Suprapubic skin (tissue), 4 donors: ENCODE measurements around the gene TXNIP. TPM values are rescaled to one million over a fixed set of nuclear protein-coding genes. Genes with fewer than 3 reads are reported as not detected.

Experiments
- DNase-seq, 2 donors: peaks; one replicate each; pipeline ENCODE4 v3.0.0-alpha.2; 2019; ENCODE audit warnings: low spot score in 2 of 2
- H3K27ac ChIP-seq: fragments of 200-600 bp; sonication (generic); one replicate; pipeline ENCODE4 v1.5.1; 2019
- H3K27me3 ChIP-seq: fragments of 200-600 bp; sonication (generic); one replicate; pipeline ENCODE4 v1.5.1; 2019
- H3K36me3 ChIP-seq: fragments of 200-600 bp; sonication (generic); one replicate; pipeline ENCODE4 v1.5.1; 2019
- H3K4me1 ChIP-seq: fragments of 200-600 bp; sonication (generic); one replicate; pipeline ENCODE4 v1.5.1; 2019
- H3K4me3 ChIP-seq: fragments of 200-600 bp; sonication (generic); one replicate; pipeline ENCODE4 v1.5.1; 2019; ENCODE audit warnings: mild to moderate bottlenecking
- H3K9me3 ChIP-seq: fragments of 200-600 bp; sonication (generic); one replicate; pipeline ENCODE4 v1.5.1; 2019
- EP300 ChIP-seq: sonication (generic); formaldehyde crosslinking; IDR thresholded peaks from one replicate; pipeline ENCODE4 v1.6.1; 2017; ENCODE audit warnings: antibody characterized with exemption
- POLR2A ChIP-seq, 2 donors: fragments of 450-650 bp; IDR thresholded peaks; one replicate each; pipeline ENCODE4 v1.6.1; 2017; ENCODE audit warnings: antibody characterized with exemption in 2 of 2, mild to moderate bottlenecking in 2 of 2, moderate library complexity in 2 of 2
- POLR2AphosphoS5 ChIP-seq, 3 donors: sonication (generic); formaldehyde crosslinking; IDR thresholded peaks; one replicate each; pipeline ENCODE4 v1.6.1; 2017; ENCODE audit warnings: antibody characterized with exemption in 3 of 3
- WGBS: methylation state at CpG from one replicate; pipeline ENCODE4 v1.1.5; 2018; 5-methylcytosine and 5-hydroxymethylcytosine counted together
- total RNA-seq, 4 donors: library from RNA; depleted of rRNA; stranded (reverse); fragments of >200 nt; gene quantifications; one replicate each; pipeline ENCODE4 v1.1.0, GENCODE V29; 2016
- TF ChIP-seq, protein P1 (sequence below), 2 donors: fragments of 200-600 bp in 1 of 2; fragments of 450-650 bp in 1 of 2; sonication (generic) in 1 of 2; IDR thresholded peaks; one replicate each; pipeline ENCODE4 v1.5.1; 2016 to 2019; ENCODE audit warnings: antibody characterized with exemption in 2 of 2, mild to moderate bottlenecking in 1 of 2, moderate library complexity in 1 of 2

TXNIP gene
- total RNA-seq, 4 donors from 2014 or later = 2,326 to 8,649 (median 2,541) TPM

DNA sequence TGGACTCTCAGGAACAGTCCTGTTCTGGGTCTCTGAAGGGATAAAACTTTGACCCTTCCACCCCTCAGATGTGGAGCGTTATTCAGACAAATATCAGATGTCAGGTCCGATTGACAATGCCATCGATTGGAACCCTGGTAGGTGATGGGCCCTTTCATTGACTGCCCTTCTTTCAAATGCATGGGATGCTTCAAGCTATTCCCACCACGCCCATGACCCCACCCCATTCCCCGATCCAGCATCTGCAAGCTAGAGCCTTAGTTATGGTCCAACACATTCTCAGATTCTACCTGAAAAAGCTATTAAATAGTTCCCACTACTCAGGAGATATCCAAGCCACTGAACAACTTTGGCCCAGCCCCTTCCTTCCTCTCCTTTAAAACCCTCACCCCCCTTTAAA, 19.4 kb downstream of the TXNIP start:
- Histone ChIP-seq H3K9me3 (no peaks in the 10 kb centered on the region), H3K36me3 (no peaks in the 10 kb centered on the region), H3K27ac (peak overlapping the region; percentile 95), H3K4me1 (peaks cover 48% of the 10 kb centered on the region), H3K4me3 (no peak overlapping the region), H3K27me3 (no peaks in the 10 kb centered on the region)
- WGBS = 74% methylated on average over 5 of the region's 5 CpGs
- TF ChIP-seq POLR2AphosphoS5 (IDR thresholded peaks at IDR 0.05) (no peak), POLR2A (IDR thresholded peaks at IDR 0.05) (no peak), EP300 (no peak)
- TF ChIP-seq, protein P1, sequence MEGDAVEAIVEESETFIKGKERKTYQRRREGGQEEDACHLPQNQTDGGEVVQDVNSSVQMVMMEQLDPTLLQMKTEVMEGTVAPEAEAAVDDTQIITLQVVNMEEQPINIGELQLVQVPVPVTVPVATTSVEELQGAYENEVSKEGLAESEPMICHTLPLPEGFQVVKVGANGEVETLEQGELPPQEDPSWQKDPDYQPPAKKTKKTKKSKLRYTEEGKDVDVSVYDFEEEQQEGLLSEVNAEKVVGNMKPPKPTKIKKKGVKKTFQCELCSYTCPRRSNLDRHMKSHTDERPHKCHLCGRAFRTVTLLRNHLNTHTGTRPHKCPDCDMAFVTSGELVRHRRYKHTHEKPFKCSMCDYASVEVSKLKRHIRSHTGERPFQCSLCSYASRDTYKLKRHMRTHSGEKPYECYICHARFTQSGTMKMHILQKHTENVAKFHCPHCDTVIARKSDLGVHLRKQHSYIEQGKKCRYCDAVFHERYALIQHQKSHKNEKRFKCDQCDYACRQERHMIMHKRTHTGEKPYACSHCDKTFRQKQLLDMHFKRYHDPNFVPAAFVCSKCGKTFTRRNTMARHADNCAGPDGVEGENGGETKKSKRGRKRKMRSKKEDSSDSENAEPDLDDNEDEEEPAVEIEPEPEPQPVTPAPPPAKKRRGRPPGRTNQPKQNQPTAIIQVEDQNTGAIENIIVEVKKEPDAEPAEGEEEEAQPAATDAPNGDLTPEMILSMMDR (IDR thresholded peaks at IDR 0.05) = no peak
- peak; percentile 63 to 67 for DNase-seq

DNA sequence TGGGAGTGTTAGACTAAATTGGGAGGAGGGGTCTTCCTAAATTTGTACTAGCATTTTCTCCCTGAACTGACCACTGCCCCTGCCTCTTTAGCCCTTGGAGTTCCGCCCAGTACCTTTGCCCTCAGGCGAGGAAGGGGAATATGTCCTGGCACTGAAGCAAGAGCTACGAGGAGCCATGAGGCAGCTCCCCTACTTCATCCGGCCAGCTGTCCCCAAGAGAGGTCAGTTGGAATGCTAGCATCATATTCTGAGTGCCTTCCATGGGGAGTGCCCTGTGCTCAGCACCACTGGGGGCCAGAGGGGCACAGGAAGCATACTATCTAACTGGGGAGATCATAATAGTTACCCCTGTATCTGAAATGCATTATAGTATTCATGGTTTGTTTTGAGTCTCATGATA, 21.2 kb downstream of the TXNIP start:
- Histone ChIP-seq H3K27ac (no peak overlapping the region), H3K4me3 (no peak overlapping the region), H3K4me1 (peaks cover 32% of the 10 kb centered on the region), H3K9me3 (no peaks in the 10 kb centered on the region), H3K27me3 (no peaks in the 10 kb centered on the region), H3K36me3 (no peaks in the 10 kb centered on the region)
- TF ChIP-seq POLR2A (IDR thresholded peaks at IDR 0.05) (no peak), POLR2AphosphoS5 (IDR thresholded peaks at IDR 0.05) (no peak), EP300 (no peak)
- TF ChIP-seq, protein P1 (IDR thresholded peaks at IDR 0.05) = no peak
- 68% methylated on average over 4 of the region's 4 CpGs for WGBS
- peak in 1 of 2 donors; percentile 60 for DNase-seq

- no peaks in the 10 kb centered on the region for H3K9me3 ChIP-seq
- peaks cover 27% of the 10 kb centered on the region for H3K4me1 ChIP-seq
- H3K27me3 ChIP-seq = no peaks in the 10 kb centered on the region
- no peak overlapping the region for H3K4me3 ChIP-seq
- WGBS = 84% methylated on average over 7 of the region's 7 CpGs
- H3K27ac ChIP-seq = no peak overlapping the region
- TF ChIP-seq EP300 (no peak), POLR2A (IDR thresholded peaks at IDR 0.05) (no peak), POLR2AphosphoS5 (IDR thresholded peaks at IDR 0.05) (no peak)
- TF ChIP-seq, protein P1 (IDR thresholded peaks at IDR 0.05) = no peak
- peak in 1 of 2 donors; percentile 48 for DNase-seq
- H3K36me3 ChIP-seq = no peaks in the 10 kb centered on the region
Observed at GRCh38 chr1:145974721-145975120, 21.7 kb downstream of the TXNIP start.

- peak in 1 of 2 donors; percentile 37 for DNase-seq
- TF ChIP-seq EP300 = no peak
- TF ChIP-seq POLR2AphosphoS5 (IDR thresholded peaks at IDR 0.05) = no peak
- TF ChIP-seq, protein P1 (IDR thresholded peaks at IDR 0.05) = no peak
- Histone ChIP-seq H3K4me3 (no peak overlapping the region), H3K4me1 (peaks cover 6% of the 10 kb centered on the region), H3K27ac (no peak overlapping the region), H3K36me3 (no peaks in the 10 kb centered on the region), H3K27me3 (no peaks in the 10 kb centered on the region), H3K9me3 (no peaks in the 10 kb centered on the region)
- 86% methylated on average over 7 of the region's 7 CpGs for WGBS
Observed at GRCh38 chr1:145972580-145972979, 23.8 kb downstream of the TXNIP start.

GRCh38 chr1:145967288-145967687, 29.1 kb downstream of the TXNIP start:
- TF ChIP-seq POLR2A (IDR thresholded peaks at IDR 0.05) = no peak
- TF ChIP-seq POLR2AphosphoS5 (IDR thresholded peaks at IDR 0.05) = no peak
- TF ChIP-seq EP300 = no peak
- TF ChIP-seq, protein P1 (IDR thresholded peaks at IDR 0.05) = no peak
- peaks cover 29% of the 10 kb centered on the region for H3K4me1 ChIP-seq
- DNase-seq = no peak
- H3K36me3 ChIP-seq = no peaks in the 10 kb centered on the region
- H3K27me3 ChIP-seq = no peaks in the 10 kb centered on the region
- WGBS = 97% methylated on average over 2 of the region's 2 CpGs
- H3K9me3 ChIP-seq = no peaks in the 10 kb centered on the region
- H3K4me3 ChIP-seq = no peak overlapping the region
- no peak overlapping the region for H3K27ac ChIP-seq
